Naive thymus-derived CD4-positive, alpha-beta T cell (primary cell): ENCODE data around the gene PEX5L. TPM values are rescaled to one million over a fixed set of nuclear protein-coding genes. Genes with fewer than 3 reads are reported as not detected.

Experiments
- ATAC-seq: fragments of 150-1000 bp; cut with Tn5 transposase; 2 replicates; pipeline ENCODE4 v1.10.0; 2021; ENCODE audit warnings: mild to moderate bottlenecking, moderate library complexity
- CTCF ChIA-PET: fragments of 350-600 bp; sonication (Branson Sonifier 250); formaldehyde crosslinking; loops from one replicate; lab custom pipeline; 2021; ENCODE audit warnings: antibody characterized with exemption; lab: Charles Lee
- POLR2A ChIA-PET: fragments of 350-600 bp; sonication (Branson Sonifier 250); formaldehyde crosslinking; loops from one replicate; lab custom pipeline; 2021; ENCODE audit warnings: antibody characterized with exemption, inconsistent platforms; lab: Charles Lee
- DNase-seq, 9 donors: peaks; one replicate each; pipeline versions ENCODE4 v3.0.0 to v3.0.0-alpha.2; 2020 to 2022; ENCODE audit warnings: mixed read lengths in 1 of 9
- H3K27ac ChIP-seq: one replicate; pipeline ENCODE4 v1.7.0; 2013; ENCODE audit warnings: mild to moderate bottlenecking, low read depth, low read length, moderate library complexity
- H3K27me3 ChIP-seq, 2 donors: one replicate each; pipeline ENCODE4 v1.7.0; 2013; ENCODE audit warnings: low read length in 2 of 2, mild to moderate bottlenecking in 2 of 2, moderate library complexity in 2 of 2; ENCODE audit not compliant: control insufficient read depth in 2 of 2, insufficient read depth in 2 of 2
- H3K36me3 ChIP-seq, 3 experiments: 1 replicate in 2 of 3; 2 replicates in 1 of 3; pipeline ENCODE4 v1.7.0; 2013; ENCODE audit warnings: low read length in 3 of 3, mild to moderate bottlenecking in 3 of 3, moderate library complexity in 1 of 3; ENCODE audit not compliant: insufficient read depth in 3 of 3, control insufficient read depth in 2 of 3
- H3K4me1 ChIP-seq, 2 donors: one replicate each; pipeline ENCODE4 v1.7.0; 2013; ENCODE audit warnings: low read length in 2 of 2, mild to moderate bottlenecking in 2 of 2, moderate library complexity in 1 of 2; ENCODE audit not compliant: control insufficient read depth in 2 of 2, insufficient read depth in 2 of 2
- H3K4me3 ChIP-seq: 2 replicates; pipeline ENCODE4 v1.7.0; 2013; ENCODE audit warnings: mild to moderate bottlenecking, low read length
- H3K9me3 ChIP-seq, 3 experiments: 1 replicate in 2 of 3; 2 replicates in 1 of 3; pipeline ENCODE4 v1.7.0; 2013; ENCODE audit warnings: low read length in 3 of 3; ENCODE audit not compliant: control insufficient read depth in 2 of 3
- H3K27ac Mint-ChIP-seq, 9 donors: one replicate each; pipeline ENCODE4 v1.8.0; 2020 to 2022; ENCODE audit warnings: mixed read lengths in 9 of 9, mild to moderate bottlenecking in 8 of 9, moderate library complexity in 5 of 9, inconsistent platforms in 2 of 9
- H3K27me3 Mint-ChIP-seq, 5 donors: one replicate each; pipeline ENCODE4 v1.8.0; 2021 to 2022; ENCODE audit warnings: mixed read lengths in 5 of 5, mild to moderate bottlenecking in 1 of 5
- H3K36me3 Mint-ChIP-seq, 5 donors: one replicate each; pipeline ENCODE4 v1.8.0; 2020 to 2022; ENCODE audit warnings: mixed read lengths in 5 of 5, mild to moderate bottlenecking in 3 of 5, inconsistent platforms in 1 of 5
- H3K4me1 Mint-ChIP-seq, 7 donors: one replicate each; pipeline ENCODE4 v1.8.0; 2020 to 2022; ENCODE audit warnings: mixed read lengths in 7 of 7, mild to moderate bottlenecking in 3 of 7, inconsistent platforms in 1 of 7
- H3K4me3 Mint-ChIP-seq, 10 donors: one replicate each; pipeline ENCODE4 v1.8.0; 2020 to 2022; ENCODE audit warnings: mild to moderate bottlenecking in 10 of 10, mixed read lengths in 10 of 10, moderate library complexity in 6 of 10, inconsistent platforms in 2 of 10
- H3K9me3 Mint-ChIP-seq, 11 donors: one replicate each; pipeline ENCODE4 v1.8.0; 2020 to 2022; ENCODE audit warnings: mixed read lengths in 11 of 11, mild to moderate bottlenecking in 4 of 11, inconsistent platforms in 1 of 11, moderate library complexity in 1 of 11
- intact Hi-C, 2 donors: fragments of 100-400 bp; cut with micrococcal nuclease; formaldehyde crosslinking; loops; one replicate each; pipeline ENCODE4 v1.15.1; 2023
- polyA plus RNA-seq, 2 donors: library from polyadenylated mRNA; unstranded; fragments of 300-500 nt; fragmentation: Illumina TruSeq; gene quantifications; one replicate each; pipeline ENCODE4 v1.2.3, GENCODE V29; 2021
- total RNA-seq, 6 experiments: library from RNA in 5 of 6; stranded (reverse) in 5 of 6; gene quantifications; 1 replicate in 5 of 6; 2 replicates in 1 of 6; pipeline ENCODE4 v1.2.3 and lab custom pipeline; 2021 to 2026

Gene PEX5L
- total and polyA plus RNA-seq, 7 experiments from 2014 or later: 0.08 to 0.46 TPM; not detected in 5

DNA sequence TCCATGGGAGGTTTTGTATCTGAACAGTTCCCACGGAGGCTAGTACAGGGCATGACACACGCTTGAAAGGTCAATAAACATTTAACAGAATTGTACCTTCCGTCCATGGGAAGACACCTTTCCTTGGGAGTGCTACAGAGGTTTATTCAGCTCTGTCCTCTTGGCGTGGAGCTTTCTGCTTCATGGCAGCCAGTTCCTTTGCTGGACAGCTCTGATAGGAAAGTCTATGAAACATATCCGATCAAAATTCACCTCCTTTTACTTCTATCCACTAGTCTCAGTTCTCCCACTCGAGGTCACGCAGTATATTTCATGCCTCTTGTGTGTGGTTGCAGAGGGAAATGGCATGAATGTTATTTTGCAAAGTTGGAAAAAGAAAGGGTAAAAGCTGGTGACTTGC lies 91.2 kb downstream of the PEX5L start:
- intact Hi-C loops: loop anchor here in 1 of 2 donors (10.0 kb wide), 1 partner anchor 291 kb away; the partner anchor contains the start of gene USP13
- DNase-seq (no peak), ATAC-seq (no peak)
- peaks cover 0 to 2% (median 0%) of the 10 kb centered on the region in 5 donors for H3K36me3 Mint-ChIP-seq
- H3K4me1 ChIP-seq: no peaks in the 10 kb centered on the region
- peaks cover 0 to 6% (median 4%) of the 10 kb centered on the region in 7 donors for H3K4me1 Mint-ChIP-seq
- no peaks in the 10 kb centered on the region for H3K9me3 Mint-ChIP-seq
- H3K27me3 Mint-ChIP-seq: peaks cover 9 to 49% (median 20%) of the 10 kb centered on the region in 5 donors
- ChIA-PET CTCF (no interaction called here), POLR2A (no interaction called here)
- no peaks in the 10 kb centered on the region for H3K9me3 ChIP-seq
- no peak overlapping the region for H3K27ac ChIP-seq
- no peak overlapping the region for H3K27ac Mint-ChIP-seq
- H3K4me3 Mint-ChIP-seq: no peak overlapping the region
- no peaks in the 10 kb centered on the region for H3K36me3 ChIP-seq
- no peaks in the 10 kb centered on the region for H3K27me3 ChIP-seq
- H3K4me3 ChIP-seq: no peak overlapping the region

DNA sequence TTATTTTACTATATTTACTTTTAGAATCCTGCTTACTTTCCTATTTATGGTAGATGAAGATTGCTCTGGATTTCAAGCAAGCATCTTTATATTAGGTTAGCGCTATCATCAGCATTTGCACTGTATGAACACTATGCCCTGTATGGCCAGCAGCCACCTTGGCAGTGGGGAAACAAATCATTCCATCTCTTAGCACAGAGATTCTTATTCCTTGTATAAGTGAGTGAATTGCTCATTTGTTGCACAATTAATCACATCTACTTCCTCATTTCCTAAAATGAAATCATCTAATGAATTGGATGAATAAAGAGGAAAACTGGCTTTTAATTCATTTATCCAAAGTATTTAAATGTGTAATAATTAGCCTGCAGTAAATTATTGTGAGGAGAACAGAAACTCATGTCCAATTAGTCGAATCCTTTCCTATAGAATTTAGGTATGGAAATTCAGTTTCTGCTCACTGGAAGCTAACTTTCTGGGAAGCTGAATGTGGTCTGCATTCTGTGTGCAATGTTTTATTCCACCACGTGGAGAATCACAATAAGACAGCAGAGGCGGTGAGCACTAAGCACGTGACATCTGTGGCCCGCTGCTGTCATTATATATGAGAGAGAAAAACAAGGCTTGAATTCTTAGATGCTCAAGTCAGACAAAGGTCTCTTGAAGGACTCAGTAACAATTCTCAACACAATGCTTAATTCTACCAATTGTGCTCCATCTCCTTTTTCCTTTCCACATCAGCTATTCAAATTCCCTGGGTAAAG lies 93.4 kb downstream of the PEX5L start:
- DNase-seq (no peak), ATAC-seq (no peak)
- Histone ChIP-seq H3K27ac (no peak overlapping the region), H3K36me3 (no peaks in the 10 kb centered on the region), H3K9me3 (no peaks in the 10 kb centered on the region), H3K4me3 (no peak overlapping the region), H3K27me3 (no peaks in the 10 kb centered on the region), H3K4me1 (no peaks in the 10 kb centered on the region)
- H3K4me1 Mint-ChIP-seq: peaks cover 0 to 6% (median 4%) of the 10 kb centered on the region in 7 donors
- CTCF ChIA-PET: no interaction called here
- H3K9me3 Mint-ChIP-seq: no peaks in the 10 kb centered on the region
- POLR2A ChIA-PET: no interaction called here
- H3K36me3 Mint-ChIP-seq: peaks cover 0 to 2% (median 0%) of the 10 kb centered on the region in 5 donors
- no peak overlapping the region for H3K4me3 Mint-ChIP-seq
- H3K27me3 Mint-ChIP-seq: peaks cover 18 to 44% (median 24%) of the 10 kb centered on the region in 5 donors
- H3K27ac Mint-ChIP-seq: no peak overlapping the region
- intact Hi-C loops: loop anchor here in 1 of 2 donors (10.0 kb wide), 1 partner anchor 288 kb away; the partner anchor contains the start of gene USP13

DNA sequence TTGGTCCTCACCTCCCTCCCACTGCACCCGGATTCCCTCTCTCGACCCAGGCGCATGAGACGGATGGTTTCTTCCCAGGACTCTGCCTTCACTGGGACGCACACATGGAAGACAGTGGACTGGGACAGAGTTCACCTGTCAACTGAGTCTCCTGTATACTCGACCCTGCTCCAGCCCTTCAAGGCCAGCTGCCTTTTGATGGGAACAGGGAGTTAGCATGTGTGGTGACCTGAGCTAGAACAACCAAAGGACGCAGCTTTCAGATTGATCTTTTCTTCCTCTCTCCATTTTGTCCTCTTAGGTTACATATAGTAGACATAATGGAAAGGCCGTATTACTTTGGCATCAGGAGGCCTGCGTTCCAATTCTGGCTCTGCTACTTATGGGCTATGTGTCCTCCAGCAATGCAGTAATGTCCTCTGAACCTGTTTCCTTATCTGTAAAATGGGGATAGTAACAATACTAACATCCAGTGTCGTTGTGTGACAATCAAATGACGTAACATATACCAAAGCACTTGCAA lies 94.1 kb downstream of the PEX5L start:
- Histone ChIP-seq H3K9me3 (no peaks in the 10 kb centered on the region), H3K4me3 (no peak overlapping the region), H3K27me3 (no peaks in the 10 kb centered on the region), H3K4me1 (no peaks in the 10 kb centered on the region), H3K36me3 (no peaks in the 10 kb centered on the region), H3K27ac (no peak overlapping the region)
- H3K9me3 Mint-ChIP-seq: no peaks in the 10 kb centered on the region
- intact Hi-C loops: loop anchor here in 1 of 2 donors (10.0 kb wide), 1 partner anchor 288 kb away; the partner anchor contains the start of gene USP13
- ATAC-seq: no peak
- peak overlapping the region in 6 of 10 donors; percentile 22 to 61 (median 37) for H3K4me3 Mint-ChIP-seq
- H3K36me3 Mint-ChIP-seq: peaks cover 0 to 2% (median 0%) of the 10 kb centered on the region in 5 donors
- peaks cover 22 to 41% (median 31%) of the 10 kb centered on the region in 5 donors for H3K27me3 Mint-ChIP-seq
- H3K4me1 Mint-ChIP-seq: peaks cover 0 to 6% (median 4%) of the 10 kb centered on the region in 7 donors
- no peak for DNase-seq
- POLR2A ChIA-PET: no interaction called here
- no peak overlapping the region for H3K27ac Mint-ChIP-seq
- CTCF ChIA-PET: interaction anchor here (1.0 kb wide), 1 partner anchor 11 kb away, joined by 5 read pairs; no protein-coding TSS in a partner anchor

DNA sequence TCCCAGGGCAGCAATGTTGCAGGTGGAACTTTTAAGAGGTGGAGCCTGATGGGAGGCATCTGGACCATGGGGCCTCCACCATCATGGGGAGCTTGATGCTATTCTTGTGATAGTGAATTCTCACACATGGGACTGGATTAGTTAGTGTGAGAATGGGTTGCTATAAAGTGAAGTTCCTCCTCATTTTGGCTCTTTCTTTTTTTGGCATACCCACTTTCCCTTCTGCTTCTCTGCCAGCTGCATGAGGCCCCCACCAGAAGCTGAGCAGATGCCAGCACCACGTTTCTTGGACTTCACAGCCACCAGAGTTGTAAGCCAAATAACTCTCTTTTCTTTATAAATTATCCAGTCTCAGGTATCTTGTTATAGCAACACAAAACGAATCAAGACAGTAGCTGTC lies 101.0 kb downstream of the PEX5L start:
- Histone ChIP-seq H3K4me3 (no peak overlapping the region), H3K4me1 (no peaks in the 10 kb centered on the region), H3K27ac (no peak overlapping the region), H3K27me3 (no peaks in the 10 kb centered on the region), H3K36me3 (no peaks in the 10 kb centered on the region), H3K9me3 (no peaks in the 10 kb centered on the region)
- CTCF ChIA-PET: no interaction called here
- H3K4me1 Mint-ChIP-seq: no peaks in the 10 kb centered on the region
- DNase-seq (no peak), ATAC-seq (no peak)
- peaks cover 15 to 31% (median 18%) of the 10 kb centered on the region in 5 donors for H3K27me3 Mint-ChIP-seq
- no peak overlapping the region for H3K4me3 Mint-ChIP-seq
- no peaks in the 10 kb centered on the region for H3K9me3 Mint-ChIP-seq
- no peak overlapping the region for H3K27ac Mint-ChIP-seq
- POLR2A ChIA-PET: no interaction called here
- intact Hi-C loops: no loop called here
- H3K36me3 Mint-ChIP-seq: no peaks in the 10 kb centered on the region

DNA sequence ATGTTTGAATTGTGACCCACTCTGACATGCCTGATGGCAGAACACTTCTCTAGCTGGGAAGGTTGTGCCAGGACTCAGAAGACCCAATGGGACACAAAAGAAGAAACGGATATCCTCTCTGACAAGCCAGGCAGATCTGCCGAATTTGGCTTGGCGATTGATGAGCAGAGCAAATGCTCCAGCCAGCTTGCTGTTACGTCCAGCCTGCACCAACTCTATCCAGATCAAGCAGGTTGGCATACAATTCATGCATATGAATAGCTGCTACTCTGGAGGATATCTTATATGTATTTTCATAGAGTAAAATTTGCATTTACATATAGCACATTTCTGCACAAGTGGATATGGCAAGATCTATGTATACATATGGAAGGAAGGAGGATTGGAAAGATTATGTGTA lies 102.8 kb downstream of the PEX5L start:
- Mint-ChIP-seq H3K9me3 (peaks cover 0 to 2% (median 0%) of the 10 kb centered on the region in 11 donors), H3K4me3 (no peak overlapping the region), H3K36me3 (no peaks in the 10 kb centered on the region), H3K27me3 (peaks cover 9 to 22% (median 20%) of the 10 kb centered on the region in 5 donors), H3K4me1 (peaks cover 0 to under 1% (median 0%) of the 10 kb centered on the region in 7 donors), H3K27ac (no peak overlapping the region)
- Histone ChIP-seq H3K36me3 (no peaks in the 10 kb centered on the region), H3K4me1 (no peaks in the 10 kb centered on the region), H3K4me3 (no peak overlapping the region), H3K27me3 (no peaks in the 10 kb centered on the region), H3K9me3 (no peaks in the 10 kb centered on the region), H3K27ac (no peak overlapping the region)
- no peak for ATAC-seq
- intact Hi-C loops: no loop called here
- no peak for DNase-seq
- POLR2A ChIA-PET: no interaction called here
- CTCF ChIA-PET: no interaction called here

DNA sequence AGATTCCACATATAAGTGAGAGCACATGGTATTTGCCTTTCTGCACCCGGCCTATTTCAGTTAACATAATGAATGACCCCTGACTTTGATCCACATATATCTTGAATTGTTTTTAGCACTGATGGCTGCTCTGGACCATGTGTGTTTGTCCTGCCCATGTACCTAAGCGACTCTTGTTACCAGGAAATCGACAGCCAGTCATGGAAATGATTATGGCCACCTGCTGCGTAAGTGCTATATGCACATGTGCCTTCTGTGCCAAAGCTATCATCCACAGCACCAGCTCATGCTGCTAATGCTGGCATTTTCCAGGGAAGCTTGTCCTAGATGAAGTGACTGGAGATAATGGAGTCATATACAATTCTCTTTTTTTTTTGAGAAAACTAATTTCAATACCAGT lies 103.7 kb downstream of the PEX5L start:
- H3K4me1 ChIP-seq: no peaks in the 10 kb centered on the region
- H3K4me1 Mint-ChIP-seq: peaks cover 0 to 7% (median 0%) of the 10 kb centered on the region in 7 donors
- H3K27ac ChIP-seq: no peak overlapping the region
- no peak overlapping the region for H3K4me3 Mint-ChIP-seq
- ChIA-PET CTCF (interaction anchor here (0.7 kb wide), 1 partner anchor 799 kb away, joined by 3 read pairs; no protein-coding TSS in a partner anchor), POLR2A (no interaction called here)
- H3K36me3 ChIP-seq: no peaks in the 10 kb centered on the region
- no peak overlapping the region for H3K27ac Mint-ChIP-seq
- DNase-seq: no peak
- no peaks in the 10 kb centered on the region for H3K9me3 ChIP-seq
- no peaks in the 10 kb centered on the region for H3K27me3 ChIP-seq
- ATAC-seq: no peak
- peaks cover 5 to 21% (median 17%) of the 10 kb centered on the region in 5 donors for H3K27me3 Mint-ChIP-seq
- no peak overlapping the region for H3K4me3 ChIP-seq
- intact Hi-C loops: no loop called here
- H3K36me3 Mint-ChIP-seq: no peaks in the 10 kb centered on the region
- peaks cover 0 to 2% (median 0%) of the 10 kb centered on the region in 11 donors for H3K9me3 Mint-ChIP-seq
